Brain microvascular endothelial cell (primary cell): Measurements from ENCODE around the gene CLEC1A.

Source experiments
- DNase-seq: peaks from one replicate; pipeline ENCODE4 v3.0.0-alpha.2; 2020
- H3K27ac ChIP-seq: fragments of 250-450 bp; sonication (Bioruptor Pico); 2 replicates; pipeline ENCODE4 v1.5.1; 2020; ENCODE audit warnings: mild to moderate bottlenecking, moderate library complexity
- H3K27me3 ChIP-seq: fragments of 250-450 bp; sonication (Bioruptor Pico); replicated peaks from 2 replicates; pipeline ENCODE4 v1.5.1; 2020; ENCODE audit warnings: mild to moderate bottlenecking
- H3K36me3 ChIP-seq: fragments of 250-450 bp; sonication (Bioruptor Pico); replicated peaks from 2 replicates; pipeline ENCODE4 v1.5.1; 2020; ENCODE audit warnings: mild to moderate bottlenecking
- H3K4me3 ChIP-seq: 2 replicates; pipeline ENCODE4 v1.5.1; 2011; ENCODE audit warnings: low read depth, mild to moderate bottlenecking, control low read depth, low read length, moderate library complexity
- in situ Hi-C: cut with HindIII; loops from 2 replicates; pipeline ENCODE4 v1.10.0; 2017; ENCODE audit warnings: low sequenced_read_pairs, low pct_ligation_motif_present
- TF ChIP-seq, protein P1 (sequence below): IDR thresholded peaks from 2 replicates; pipeline ENCODE4 v1.5.1; 2011; ENCODE audit warnings: low read depth, mild to moderate bottlenecking, moderate library complexity, low read length, control low read depth, inconsistent platforms; ENCODE audit errors: missing control alignments

The CLEC1A gene

DNA sequence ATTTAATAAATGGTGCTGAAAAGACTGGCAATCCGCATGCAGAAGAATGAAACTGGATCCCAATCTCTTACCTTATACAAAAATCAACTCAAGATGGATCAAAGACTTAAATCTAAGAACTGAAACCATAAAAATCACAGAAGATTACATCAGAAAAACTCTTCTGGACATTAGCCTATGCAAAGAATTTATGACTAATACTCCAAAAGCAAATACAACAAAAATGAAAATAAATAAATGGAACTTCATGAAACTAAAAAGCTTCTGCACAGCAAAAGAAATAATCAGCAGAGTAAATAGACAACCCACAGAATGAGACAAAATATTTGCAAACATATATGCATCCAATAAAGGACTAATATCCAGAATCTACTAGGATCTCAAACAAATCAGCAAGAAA lies 14.3 kb upstream of the CLEC1A start:
- TF ChIP-seq, protein P1, sequence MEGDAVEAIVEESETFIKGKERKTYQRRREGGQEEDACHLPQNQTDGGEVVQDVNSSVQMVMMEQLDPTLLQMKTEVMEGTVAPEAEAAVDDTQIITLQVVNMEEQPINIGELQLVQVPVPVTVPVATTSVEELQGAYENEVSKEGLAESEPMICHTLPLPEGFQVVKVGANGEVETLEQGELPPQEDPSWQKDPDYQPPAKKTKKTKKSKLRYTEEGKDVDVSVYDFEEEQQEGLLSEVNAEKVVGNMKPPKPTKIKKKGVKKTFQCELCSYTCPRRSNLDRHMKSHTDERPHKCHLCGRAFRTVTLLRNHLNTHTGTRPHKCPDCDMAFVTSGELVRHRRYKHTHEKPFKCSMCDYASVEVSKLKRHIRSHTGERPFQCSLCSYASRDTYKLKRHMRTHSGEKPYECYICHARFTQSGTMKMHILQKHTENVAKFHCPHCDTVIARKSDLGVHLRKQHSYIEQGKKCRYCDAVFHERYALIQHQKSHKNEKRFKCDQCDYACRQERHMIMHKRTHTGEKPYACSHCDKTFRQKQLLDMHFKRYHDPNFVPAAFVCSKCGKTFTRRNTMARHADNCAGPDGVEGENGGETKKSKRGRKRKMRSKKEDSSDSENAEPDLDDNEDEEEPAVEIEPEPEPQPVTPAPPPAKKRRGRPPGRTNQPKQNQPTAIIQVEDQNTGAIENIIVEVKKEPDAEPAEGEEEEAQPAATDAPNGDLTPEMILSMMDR: no peak
- DNase-seq: no peak
- no peak overlapping the region for H3K4me3 ChIP-seq
- H3K36me3 ChIP-seq: no peaks in the 10 kb centered on the region
- in situ Hi-C loops: no loop called here
- H3K27me3 ChIP-seq: no peaks in the 10 kb centered on the region
- H3K27ac ChIP-seq: no peak overlapping the region

DNA sequence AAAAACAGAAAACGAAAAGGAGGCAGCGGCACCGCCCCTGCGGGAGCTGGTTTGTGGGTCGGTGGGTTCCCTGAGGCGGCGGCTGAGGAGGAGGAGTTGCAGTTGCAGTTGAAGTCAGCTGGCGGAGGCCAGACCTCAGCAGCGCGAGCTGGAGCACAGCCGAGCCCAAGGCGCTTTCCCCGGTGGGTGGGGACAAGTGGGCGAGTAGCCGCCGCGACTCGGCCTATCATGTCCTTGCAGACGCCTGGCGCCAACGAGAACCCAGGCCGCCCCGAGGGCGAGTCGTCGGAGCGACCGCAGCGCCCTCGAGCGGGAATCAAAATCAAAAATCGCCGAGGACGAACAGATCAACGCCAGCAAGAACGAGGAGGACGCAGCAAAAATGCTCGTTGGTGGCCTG lies 12.7 kb upstream of the CLEC1A start:
- H3K27me3 ChIP-seq: no peaks in the 10 kb centered on the region
- no peaks in the 10 kb centered on the region for H3K36me3 ChIP-seq
- H3K27ac ChIP-seq: no peak overlapping the region
- no peak for DNase-seq
- H3K4me3 ChIP-seq: no peak overlapping the region
- in situ Hi-C loops: no loop called here
- TF ChIP-seq, protein P1: no peak

DNA sequence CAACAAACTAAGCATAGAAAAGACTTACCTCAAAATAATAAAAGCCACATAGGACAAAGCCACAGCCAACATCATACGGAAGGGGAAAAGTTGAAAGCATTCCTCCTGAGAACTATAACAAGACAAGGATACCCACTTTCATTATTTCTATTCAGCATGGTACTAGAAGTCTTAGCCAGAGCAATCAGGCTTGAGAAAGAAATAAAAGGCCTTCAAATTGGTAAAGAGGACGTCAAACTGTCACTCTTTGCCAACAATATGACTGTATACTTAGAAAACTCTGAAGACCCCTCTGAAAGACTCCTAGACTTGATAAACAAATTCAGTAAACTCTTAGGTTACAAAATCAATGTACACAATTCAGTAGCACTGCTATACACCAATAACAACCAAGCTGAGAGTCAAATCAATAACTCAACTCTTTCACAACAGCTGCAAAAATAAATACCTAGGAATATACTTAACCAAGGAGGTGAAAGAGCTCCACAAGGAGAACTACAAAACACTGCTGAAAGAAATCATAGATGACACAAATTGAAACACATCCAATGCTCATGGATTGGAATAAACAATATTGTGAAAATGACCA lies 11.6 kb upstream of the CLEC1A start:
- TF ChIP-seq, protein P1: no peak
- DNase-seq: no peak
- Histone ChIP-seq H3K36me3 (no peaks in the 10 kb centered on the region), H3K27ac (no peak overlapping the region), H3K4me3 (no peak overlapping the region), H3K27me3 (no peaks in the 10 kb centered on the region)
- in situ Hi-C loops: no loop called here

DNA sequence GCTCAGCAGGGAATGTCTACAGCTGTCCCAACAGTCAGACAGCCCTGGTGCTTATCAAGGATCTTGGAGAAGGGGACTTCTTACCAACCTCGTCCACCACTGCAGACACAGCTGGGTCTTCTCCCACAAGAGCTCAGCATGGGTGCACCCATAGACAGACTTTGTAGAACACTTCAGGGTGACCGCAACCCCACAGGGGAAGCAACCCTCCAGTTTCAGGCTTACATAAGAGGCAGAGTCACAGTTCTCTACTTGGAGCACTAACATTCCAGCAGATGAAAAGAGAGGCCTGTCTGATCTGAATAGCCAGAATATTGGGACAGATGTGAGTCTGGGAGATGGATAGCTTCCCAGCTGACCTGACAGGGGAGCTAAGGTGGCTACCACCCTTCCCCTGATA lies 3.5 kb upstream of the CLEC1A start:
- Histone ChIP-seq H3K27ac (no peak overlapping the region), H3K36me3 (no peaks in the 10 kb centered on the region), H3K4me3 (no peak overlapping the region), H3K27me3 (no peaks in the 10 kb centered on the region)
- DNase-seq: no peak
- TF ChIP-seq, protein P1: no peak
- in situ Hi-C loops: no loop called here

DNA sequence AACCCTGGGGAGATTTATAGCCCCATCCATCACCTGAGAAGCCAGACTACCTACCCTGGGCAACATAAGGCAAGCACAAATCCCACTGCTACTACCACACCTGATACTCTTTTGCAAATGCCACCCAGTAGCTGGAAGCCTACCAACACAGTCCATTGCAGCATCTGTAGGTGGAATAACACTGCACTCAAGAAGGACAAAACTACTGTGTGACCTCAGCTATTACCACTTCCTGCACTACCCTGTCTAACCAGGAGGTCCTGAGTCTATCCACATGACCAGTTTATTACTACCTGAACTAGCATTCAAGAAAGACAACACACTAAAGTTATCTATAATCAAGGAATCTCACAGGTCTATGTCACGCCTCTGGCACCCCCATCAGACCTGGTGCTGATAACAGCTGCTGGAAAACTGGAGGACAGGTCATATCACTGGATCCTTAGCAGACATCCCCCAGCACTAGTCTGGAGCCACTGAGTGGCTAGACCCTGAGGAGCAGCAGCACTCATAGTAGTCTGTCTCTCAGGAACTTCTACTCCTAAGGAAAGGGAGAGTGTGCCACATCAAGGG lies 2.9 kb upstream of the CLEC1A start:
- no peaks in the 10 kb centered on the region for H3K36me3 ChIP-seq
- H3K27me3 ChIP-seq: no peaks in the 10 kb centered on the region
- H3K27ac ChIP-seq: no peak overlapping the region
- TF ChIP-seq, protein P1: no peak
- H3K4me3 ChIP-seq: no peak overlapping the region
- in situ Hi-C loops: no loop called here
- no peak for DNase-seq
